T-helper 2 cell treated with Interferon-gamma antibody and Interleukin-4, amounts not matched to agents 100 ng/mL and 5 ng/mL, for 36 hours (primary cell): ENCODE data around the gene CD163L1. TPM values are rescaled to one million over a fixed set of nuclear protein-coding genes. Genes with fewer than 3 reads are reported as not detected.
"Not testable (repeated sequence)": the region's sequence is repeated elsewhere in the genome, so short reads cannot be mapped to it uniquely, and the experiment has no call there.

Experiments used
- intact Hi-C: fragments of 100-400 bp; cut with micrococcal nuclease; formaldehyde crosslinking; loops from one replicate; pipeline ENCODE4 v1.15.1; 2023
- total RNA-seq: library from RNA; stranded (reverse); gene quantifications from 2 replicates; pipeline ENCODE4 v1.2.3, GENCODE V29; 2022

Gene CD163L1
- total RNA-seq, 1 donor from 2014 or later, result not detected

DNA sequence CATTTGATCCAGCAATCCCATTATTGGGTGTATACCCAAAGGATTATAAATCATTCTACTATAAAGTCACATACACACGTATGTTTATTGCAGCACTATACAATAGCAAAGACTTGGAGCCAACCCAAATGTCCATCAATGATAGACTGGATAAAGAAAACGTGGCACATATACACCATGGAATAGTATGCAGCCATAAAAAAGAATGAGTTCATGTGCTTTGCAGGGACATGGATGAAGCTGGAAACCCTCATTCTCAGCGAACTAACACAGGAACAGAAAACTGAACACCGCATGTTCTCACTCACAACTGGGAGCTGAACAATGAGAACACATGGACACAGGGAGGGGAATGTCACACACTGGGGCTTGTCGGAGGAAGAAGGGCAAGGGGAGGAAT is 106.2 kb downstream of the CD163L1 start:
- intact Hi-C loops, result not testable (repeated sequence)

DNA sequence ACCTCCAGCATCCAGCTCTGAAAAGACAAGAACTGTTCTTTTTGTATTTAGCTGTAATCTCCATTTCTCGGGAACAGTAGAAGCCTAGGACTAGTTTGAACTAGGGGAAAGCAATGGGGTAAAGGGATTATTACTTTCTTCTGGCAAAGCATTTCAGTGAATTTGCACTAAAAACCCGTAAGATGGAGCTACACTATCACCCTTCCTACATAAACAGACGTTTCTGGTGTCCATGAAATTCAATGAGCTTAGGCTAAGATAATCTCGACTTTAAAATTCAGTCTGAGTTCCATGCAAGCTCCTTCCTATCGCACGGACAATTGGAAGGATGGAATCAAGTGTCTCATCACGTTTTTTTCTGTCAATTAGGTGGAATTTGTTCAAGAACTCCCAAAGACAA is 116.0 kb downstream of the CD163L1 start:
- intact Hi-C loops, result no loop called here

DNA sequence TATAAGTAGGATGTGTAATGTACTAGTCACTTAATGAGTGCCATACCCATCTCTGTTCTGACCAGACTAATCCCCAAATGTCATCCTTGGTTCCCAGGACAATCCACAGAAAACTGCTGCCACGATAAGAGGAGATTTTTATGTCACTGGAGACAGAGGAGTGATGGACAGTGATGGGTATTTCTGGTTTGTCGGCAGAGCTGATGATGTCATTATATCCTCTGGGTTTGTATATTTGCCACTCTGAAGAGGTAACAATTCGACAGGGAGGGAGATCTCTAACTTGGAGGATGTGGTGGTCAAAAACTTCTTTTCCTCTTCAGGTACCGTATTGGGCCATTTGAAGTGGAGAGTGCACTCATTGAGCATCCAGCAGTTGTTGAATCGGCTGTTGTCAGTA is 119.8 kb downstream of the CD163L1 start:
- intact Hi-C loops, result no loop called here

DNA sequence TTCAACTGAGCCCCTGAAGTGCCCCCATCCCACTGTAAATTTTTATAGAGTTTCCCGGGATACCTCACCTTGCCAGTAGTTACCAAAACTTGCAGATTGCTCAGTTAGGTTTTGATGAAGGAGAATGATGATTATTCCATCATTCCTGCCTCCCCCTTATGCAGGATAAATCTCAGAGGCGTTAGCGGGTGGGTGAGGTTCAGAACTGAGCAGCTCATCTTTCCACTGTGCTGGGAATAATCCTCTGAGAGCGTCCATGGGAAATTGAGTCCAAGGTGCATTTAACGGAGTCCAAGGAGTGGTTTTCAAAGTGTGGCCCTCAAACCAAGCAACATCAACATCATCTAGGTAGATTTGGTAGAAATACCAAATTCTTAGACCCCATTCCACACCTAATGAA is 121.4 kb downstream of the CD163L1 start:
- intact Hi-C loops, result no loop called here

DNA sequence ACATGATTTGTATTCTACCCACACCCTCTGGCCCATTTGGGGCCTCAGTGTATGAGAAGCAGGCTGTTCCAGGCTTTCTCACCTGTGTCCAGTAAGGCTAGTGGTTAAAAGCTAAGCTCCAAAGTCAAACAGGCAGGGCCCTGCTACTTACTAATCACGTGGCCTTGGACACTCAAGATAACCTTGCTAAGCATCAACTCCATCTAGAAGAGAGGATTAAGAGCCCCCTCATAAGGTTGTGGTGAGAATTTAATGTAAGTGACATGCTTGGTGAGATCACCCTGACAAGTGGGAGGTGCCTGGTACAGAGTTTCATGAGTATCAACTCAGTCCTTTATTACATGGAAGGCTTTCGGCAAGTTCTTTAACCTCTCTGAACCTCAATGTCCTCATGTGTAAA is 122.3 kb downstream of the CD163L1 start:
- intact Hi-C loops, result no loop called here

DNA sequence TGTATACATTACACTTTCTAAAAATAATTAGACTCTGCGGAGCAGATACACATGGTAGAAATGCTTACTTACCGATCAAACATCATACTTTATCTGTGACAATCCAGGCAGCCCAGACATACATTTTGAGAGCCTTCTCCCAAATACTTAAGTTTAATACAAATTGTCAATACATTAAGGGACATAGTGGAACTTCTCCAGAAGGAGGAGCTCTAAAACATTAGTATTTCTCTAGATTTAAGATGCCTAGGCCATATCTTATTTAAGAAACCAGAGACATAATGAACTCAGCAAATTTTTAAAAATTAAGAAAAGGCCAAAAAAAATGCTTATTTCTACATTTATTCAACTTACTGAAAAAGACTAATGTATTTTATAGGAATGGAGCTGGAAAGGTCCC is 124.0 kb downstream of the CD163L1 start:
- intact Hi-C loops, result no loop called here

DNA sequence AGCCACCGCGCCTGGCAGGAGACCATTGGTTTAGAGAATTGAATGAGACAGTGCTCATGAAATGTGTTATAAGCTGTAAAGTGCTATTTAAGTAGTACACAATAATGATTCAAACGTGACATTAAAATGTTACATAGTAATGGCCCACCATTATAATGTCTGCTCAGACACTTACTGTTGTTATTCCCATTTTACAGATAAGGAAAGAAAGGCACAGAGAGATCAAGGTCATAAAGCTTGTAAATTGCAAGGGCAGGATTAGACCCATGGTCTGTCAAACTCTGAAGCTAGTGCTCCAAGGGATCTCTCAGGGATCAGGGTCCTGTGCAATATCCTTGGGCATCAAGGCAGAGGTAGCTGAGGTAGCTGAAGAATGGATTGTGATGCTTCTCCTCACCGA is 133.9 kb downstream of the CD163L1 start:
- intact Hi-C loops, result no loop called here

Other genes with a start within 250 kb of the CD163L1 start
- gene ACSM4, start 140.1 kb downstream of the CD163L1 start, total RNA-seq, result not detected in 2 replicates
- not detected in 2 replicates for gene CD163, start 59.6 kb upstream of the CD163L1 start, total RNA-seq
- not detected in 2 replicates for gene APOBEC1, start 221.8 kb upstream of the CD163L1 start, total RNA-seq